ENCODE data around the gene NFATC1.

Gene NFATC1

DNA sequence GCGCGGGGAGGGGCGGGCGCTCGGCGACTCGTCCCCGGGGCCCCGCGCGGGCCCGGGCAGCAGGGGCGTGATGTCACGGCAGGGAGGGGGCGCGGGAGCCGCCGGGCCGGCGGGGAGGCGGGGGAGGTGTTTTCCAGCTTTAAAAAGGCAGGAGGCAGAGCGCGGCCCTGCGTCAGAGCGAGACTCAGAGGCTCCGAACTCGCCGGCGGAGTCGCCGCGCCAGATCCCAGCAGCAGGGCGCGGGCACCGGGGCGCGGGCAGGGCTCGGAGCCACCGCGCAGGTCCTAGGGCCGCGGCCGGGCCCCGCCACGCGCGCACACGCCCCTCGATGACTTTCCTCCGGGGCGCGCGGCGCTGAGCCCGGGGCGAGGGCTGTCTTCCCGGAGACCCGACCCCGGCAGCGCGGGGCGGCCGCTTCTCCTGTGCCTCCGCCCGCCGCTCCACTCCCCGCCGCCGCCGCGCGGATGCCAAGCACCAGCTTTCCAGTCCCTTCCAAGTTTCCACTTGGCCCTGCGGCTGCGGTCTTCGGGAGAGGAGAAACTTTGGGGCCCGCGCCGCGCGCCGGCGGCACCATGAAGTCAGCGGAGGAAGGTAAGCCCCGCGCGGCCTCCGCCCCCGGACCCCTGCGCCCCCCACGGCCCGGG is at the start of gene NFATC1:
TSS of gene NFATC1 (plus strand) at position 170 of the 644 bp plus-strand sequence. CDS start at position 465, 295 bp downstream.
- in situ Hi-C loops (cut with MboI; ENCODE audit: low sequenced_read_pairs), result no loop called here

DNA sequence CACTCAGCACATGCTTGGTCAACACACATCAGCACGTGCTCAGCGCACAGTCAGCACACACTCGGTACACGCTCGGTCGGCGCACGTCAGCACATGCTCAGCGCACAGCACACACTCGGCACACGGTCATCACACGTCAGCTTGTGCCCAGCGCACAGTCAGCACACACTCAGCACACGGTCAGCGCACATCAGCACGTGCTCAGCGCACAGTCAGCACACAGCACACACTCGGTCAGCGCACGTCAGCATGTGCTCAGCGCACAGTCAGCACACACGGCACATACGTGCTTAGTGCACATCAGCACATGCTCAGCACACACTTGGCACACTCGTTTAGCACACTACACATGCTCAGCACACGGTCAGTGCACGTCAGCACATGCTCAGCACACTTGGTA is 49.7 kb upstream of the NFATC1 start:
- in situ Hi-C loops (cut with MboI; ENCODE audit: low sequenced_read_pairs), result no loop called here

DNA sequence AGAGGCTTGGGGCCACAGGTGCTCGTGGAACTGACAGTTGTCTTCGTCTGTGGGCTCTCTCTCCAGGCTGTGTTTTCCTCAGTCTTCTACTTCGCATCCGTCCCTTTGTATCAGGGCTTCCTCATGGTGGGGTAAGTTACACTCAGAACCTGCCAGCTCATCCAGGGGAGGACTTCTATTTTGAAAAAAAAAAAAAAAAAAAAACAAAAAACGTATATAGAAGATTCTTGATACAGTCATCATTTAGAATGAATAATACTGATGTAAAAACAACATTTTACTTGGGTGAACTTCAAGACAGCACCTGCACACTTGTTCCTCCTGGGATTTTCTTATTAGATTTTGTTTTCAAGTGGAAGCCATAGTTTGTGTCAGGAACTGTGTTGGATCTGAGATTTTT is 47.7 kb upstream of the NFATC1 start:
- in situ Hi-C loops (cut with MboI; ENCODE audit: low sequenced_read_pairs), result no loop called here

DNA sequence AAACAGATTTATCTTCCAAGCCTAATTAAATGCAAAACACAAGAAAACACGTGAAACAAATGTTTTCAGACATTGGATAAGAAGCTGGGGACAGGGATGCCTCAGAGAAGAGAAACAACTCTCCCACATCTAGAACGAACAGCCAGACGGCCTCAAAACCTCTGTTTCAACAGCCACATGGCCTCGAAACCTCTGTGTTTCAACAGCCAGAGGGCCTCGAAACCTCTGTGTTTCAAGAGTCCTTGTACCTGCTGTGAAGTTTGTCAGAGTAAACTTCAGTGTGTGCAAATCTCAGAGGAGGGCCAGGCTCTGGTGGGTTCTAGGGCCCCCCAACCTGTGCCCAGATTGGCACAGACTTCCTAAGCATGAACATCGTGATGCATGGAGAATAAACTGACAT is 43.3 kb upstream of the NFATC1 start:
- in situ Hi-C loops (cut with MboI; ENCODE audit: low sequenced_read_pairs), result no loop called here

DNA sequence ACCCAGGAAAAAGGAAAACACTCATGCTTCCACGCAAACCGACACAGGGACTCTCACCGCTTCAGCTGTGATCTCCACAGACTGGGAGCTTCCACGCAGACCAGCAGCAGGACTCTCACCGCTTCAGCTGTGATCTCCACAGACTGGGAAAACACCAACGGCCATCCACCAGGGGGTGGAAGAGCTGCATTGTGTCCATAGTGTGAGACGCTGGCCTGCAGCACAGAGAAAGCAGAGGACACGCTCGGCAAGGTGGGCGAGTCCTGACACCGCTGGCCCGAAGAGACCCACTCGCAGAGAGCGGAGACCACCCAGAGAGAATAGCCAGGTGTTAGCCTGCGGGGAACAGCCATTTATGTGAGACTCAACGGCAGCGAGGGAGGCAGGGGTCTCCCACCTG is 42.5 kb upstream of the NFATC1 start:
- in situ Hi-C loops (cut with MboI; ENCODE audit: low sequenced_read_pairs), result no loop called here

DNA sequence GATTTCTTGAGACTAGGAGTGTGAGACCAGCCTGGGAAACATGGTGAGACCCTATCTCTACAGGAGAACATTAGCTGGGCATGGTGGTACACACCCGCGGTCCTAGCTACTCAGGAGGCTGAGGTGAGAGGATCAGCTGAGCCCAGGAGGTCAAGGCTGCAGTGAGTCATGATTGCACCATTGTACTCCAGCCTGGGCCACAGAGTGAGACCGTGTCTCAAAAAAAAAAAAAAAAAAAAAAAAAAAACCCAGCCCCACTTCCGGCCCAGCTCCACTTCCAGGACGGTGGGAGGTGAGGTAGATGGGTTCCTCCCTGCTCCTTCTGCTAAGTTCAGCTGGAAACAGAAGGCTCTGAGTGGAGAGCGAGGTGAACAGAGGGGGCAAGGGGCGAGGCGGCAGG is 41.4 kb upstream of the NFATC1 start:
- in situ Hi-C loops (cut with MboI; ENCODE audit: low sequenced_read_pairs), result no loop called here

DNA sequence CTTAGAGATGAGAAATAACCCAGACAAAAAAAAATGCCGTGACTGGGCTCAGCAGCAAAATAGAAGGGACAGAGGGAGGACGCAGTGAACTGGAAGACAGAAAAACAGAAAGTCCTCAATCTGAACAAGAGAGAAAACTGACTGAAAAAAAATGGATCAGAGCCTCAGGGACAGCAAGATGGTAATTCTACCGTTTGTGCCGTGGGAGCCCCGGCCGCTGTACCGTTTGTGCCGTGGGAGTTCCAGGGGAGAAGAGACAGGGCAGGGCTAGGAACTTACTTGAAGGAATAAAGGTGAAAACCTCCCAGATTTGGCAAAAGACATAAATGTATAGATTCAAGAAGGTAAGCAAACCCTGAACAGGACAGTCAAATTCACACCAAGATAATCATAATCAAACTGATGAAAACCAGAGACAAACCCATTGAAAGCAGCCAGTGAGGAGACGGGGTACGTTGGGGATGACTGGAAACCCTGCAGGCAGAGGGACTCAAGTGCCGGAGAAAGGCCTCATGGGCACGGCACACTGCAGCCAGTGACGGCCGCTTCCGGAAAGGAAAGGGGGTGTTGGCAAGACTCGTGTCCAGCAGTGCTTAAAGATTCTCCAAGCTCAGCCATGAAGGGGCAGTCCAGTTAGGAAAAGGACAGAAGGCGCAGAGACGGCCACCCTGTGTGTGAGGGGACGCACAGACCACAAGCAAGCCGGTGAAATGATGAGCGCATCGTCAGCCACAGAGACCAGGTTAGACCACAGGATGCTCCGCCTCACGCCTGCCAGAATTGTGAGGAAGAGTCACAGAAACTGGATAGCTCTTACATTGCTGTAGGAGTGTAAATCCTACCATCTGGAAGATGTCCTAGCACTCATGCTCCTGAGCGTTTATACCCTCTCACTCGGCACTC is 40.0 kb upstream of the NFATC1 start:
- in situ Hi-C loops (cut with MboI; ENCODE audit: low sequenced_read_pairs), result no loop called here

DNA sequence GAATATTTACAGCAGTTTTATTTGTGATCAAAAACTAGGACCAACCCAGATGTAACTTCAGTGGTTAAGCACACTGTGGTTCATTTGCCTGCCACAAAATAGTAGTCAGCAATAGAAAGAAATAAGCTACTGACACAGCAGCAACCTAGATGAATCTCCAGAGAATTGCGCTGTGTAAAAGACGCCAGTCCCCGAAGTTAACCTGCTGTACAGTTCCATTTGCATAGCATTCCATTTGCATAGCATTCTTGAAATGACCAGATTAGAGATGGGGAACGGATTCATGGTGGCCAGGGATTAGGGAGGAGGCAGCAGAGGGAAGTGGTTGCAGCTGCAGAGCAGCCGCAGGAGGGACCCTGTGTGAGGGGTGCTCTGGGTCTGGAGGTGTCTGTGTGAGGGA is 39.3 kb upstream of the NFATC1 start:
- in situ Hi-C loops (cut with MboI; ENCODE audit: low sequenced_read_pairs), result no loop called here

DNA sequence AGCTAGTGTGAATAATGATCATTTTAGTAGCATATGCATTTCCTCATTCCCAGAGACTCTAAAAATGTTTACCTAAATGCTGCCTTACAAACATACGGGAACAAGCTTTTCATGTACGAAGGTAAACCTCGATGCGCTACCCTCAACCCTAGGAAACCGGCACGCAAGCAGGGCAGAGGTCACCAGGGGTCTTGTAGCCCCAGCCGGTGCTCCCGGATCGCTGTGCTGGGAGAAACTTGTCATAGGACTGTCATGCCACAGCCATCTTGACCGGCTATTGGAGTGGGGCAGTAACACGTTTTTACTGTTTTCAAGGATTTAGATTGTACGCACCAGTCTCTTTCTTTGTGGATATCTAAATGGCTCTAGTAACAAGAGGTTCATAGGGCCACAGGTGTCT is 34.8 kb upstream of the NFATC1 start:
- in situ Hi-C loops (cut with MboI; ENCODE audit: low sequenced_read_pairs), result no loop called here

DNA sequence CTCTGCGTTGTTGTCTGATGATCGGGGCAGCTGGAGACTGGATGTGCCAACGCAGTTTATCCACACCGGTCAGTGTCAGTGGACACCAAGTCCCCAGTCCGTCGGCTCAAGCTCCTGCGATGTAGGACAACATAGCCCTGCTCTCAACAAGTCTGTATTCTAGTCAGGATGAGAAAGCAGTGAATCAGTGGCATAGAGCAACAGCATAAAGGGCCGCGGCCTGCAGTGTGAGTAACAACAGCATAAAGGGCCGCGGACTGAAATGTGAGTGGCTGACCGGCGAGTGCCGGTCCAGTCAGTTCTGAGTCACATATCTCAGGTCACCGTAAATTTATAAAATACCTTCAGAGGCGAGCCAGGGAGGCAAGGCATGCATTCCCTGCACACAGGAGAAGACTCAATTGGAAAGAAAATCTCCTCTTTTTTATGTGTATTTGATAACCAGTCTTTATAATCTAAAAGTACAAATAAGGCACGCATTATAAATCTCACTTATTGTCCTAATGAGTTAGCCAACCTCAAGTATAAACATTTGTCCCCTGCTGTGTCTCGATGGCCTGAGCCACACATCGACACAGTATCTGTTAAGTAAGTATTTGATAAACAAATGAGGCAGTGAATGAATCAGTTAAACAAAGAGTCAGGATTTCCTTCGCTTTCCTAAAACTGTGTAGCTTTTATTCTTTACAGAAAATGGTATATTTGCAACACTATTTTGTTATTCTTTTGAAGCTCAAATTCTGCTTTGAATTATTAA is 33.8 kb upstream of the NFATC1 start:
- in situ Hi-C loops (cut with MboI; ENCODE audit: low sequenced_read_pairs), result no loop called here

DNA sequence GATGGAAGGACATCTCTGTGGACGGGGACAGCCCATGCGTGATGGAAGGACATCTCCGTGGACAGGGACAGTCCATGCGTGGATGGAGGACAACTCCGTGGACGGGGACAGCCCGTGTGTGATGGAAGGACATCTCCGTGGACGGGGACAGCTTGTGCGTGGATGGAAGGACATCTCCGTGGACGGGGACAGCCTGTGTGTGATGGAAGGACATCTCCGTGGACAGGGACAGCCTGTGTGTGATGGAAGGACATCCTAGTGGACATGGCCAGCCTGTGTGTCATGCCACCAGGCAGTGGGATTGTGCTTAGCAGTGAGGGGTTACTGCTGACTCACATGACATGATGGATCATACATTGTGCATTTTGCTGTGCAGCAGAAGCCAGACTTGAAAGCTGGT is 30.0 kb upstream of the NFATC1 start:
- in situ Hi-C loops (cut with MboI; ENCODE audit: low sequenced_read_pairs), result no loop called here

DNA sequence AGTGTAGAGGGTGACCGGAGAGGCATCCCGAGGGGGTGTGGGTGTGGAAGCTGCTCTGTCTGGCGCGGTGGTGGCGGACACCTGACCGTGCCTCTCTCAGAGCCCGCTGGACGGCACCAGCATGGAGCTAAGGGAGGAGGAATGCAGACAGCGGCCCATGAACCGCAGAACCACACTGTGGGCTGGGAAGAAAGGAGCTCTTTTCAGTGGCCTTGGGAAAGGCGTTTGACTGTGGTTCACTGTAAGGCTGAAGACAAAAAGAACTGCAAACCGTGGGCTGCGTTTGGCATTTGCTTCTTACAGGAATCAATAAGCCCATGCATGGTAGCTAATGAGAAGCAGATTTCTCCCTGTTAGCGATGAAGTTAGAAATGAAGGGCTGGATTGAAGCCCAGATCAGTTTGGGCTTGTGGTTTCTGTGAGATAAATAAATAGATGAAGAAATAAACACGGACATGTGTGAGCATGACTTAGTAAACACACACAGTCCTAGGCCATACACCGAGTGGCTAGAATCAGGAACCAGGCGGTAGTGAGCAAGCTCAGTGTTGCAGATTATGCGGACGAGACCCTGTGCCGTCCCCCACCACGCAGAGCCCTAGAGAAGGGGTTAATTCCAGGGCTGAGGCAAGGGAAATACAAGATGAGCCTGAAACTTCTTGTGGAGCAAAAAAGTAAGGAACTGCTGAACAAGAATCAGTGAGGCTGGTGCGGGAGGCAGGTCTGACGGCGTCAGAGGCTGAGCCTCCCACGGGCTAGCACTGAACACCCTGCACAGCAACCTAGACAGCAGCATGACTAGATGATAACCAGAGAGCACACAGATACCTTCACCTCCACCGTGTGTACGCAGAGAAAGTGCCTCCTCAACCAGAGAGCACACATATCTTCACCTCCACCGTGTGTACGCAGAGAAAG is 29.3 kb upstream of the NFATC1 start:
- in situ Hi-C loops (cut with MboI; ENCODE audit: low sequenced_read_pairs), result no loop called here

DNA sequence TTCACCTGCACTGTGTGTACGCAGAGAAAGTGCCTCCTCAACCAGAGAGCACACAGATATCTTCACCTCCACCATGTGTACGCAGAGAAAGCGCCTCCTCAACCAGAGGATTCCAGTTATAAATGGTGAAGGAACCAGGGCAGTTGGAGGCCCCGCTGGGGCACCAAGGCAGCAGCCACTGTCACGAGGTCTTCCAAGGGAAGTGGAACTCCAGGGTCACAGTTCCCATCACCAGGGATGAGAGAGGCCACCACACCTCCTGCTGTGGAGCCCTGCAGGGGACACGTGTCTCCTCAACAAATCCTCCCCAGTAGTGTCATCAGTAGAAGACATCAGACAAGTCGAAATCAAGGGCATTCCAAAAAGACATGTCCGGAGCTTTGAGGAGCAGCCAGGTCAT is 28.2 kb upstream of the NFATC1 start:
- in situ Hi-C loops (cut with MboI; ENCODE audit: low sequenced_read_pairs), result no loop called here

DNA sequence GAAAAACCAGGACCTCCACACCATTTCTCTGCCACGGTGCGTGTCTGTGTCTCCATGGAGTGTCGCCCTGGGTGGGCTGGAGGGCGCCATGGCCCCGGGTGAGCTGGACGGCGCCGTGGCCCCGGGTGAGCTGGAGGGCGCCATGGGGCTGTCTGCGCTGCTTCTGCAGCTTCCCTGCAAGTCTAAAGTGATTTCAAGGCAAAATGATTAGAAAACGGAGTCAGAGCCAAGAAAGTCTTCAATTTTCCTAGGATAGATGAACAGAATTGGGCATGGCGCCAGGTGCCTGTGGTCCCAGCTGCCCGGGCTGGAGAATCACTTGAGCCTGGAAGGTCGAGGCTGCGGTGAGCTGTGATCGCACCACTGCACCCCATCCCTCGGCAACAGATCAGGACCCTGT is 27.7 kb upstream of the NFATC1 start:
- in situ Hi-C loops (cut with MboI; ENCODE audit: low sequenced_read_pairs), result no loop called here

DNA sequence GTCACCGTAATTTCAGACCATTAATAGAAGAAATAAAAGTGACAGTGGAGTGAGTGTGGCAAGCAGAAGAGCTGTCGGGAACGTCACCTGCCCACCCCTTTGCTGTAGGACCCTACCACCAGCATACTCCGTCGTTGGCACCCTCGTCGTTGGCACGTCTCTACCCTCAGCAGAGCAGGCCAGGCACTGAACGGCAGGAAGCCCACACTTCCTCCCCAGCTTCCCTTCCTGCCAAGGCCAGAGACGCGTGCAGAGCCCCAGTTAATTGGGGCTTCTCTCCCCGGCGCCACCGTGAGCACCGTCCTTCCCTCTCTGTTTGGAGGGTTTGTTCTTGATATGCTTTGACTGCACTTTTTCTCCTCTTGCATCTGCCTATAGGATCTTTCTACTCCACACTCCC is 27.0 kb upstream of the NFATC1 start:
- in situ Hi-C loops (cut with MboI; ENCODE audit: low sequenced_read_pairs), result no loop called here

DNA sequence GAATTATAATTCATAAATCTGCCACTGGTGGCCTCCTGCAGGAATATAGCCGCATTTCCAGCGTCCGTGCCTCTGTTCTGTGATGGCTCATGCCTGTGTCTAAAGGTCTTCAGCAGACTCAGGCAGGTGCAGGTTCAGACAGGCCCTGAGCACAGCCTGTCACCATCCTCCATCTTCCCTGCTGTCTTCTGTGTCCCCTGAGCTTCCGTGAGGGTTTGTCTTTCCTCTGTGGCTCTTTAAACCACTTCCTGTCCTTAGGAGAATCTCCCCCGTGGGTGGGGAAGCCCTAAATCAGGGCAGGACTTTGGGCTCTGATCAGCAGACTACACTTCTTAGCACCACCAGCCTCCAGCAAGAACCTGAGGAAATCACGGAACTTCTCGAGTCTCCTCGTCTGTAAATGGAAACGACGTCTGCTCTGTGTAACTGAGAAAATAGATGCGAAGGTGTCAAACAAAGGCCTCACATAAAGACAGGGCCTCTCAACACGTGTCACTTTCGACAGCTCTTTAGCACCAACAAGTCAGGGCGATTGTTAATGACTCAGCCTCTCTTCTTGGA is 24.1 kb upstream of the NFATC1 start:
- in situ Hi-C loops (cut with MboI; ENCODE audit: low sequenced_read_pairs), result loop anchor here (10.0 kb wide), 2 partner anchors 273 to 783 kb away; no protein-coding TSS in a partner anchor

DNA sequence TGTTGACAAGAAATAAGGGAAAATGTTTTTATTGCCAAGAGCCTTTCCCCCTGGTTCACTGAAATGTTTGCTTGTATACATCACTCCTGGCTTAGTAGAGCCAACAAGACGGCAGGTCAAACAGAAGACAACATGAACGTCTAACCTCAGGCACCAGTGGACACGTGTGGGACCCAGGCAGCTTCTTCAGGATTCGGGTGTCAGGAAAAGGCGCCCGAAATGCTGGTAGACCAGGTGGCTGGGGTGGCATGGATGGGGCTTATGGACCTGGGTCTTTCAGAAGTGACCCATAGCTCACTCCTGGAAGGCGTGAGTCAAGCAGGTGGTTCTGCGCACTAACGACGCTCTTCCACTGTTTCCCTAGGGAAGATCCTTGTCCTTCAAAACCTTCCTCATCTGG is 23.3 kb upstream of the NFATC1 start:
- in situ Hi-C loops (cut with MboI; ENCODE audit: low sequenced_read_pairs), result loop anchor here (10.0 kb wide), 2 partner anchors 272 to 782 kb away; no protein-coding TSS in a partner anchor

DNA sequence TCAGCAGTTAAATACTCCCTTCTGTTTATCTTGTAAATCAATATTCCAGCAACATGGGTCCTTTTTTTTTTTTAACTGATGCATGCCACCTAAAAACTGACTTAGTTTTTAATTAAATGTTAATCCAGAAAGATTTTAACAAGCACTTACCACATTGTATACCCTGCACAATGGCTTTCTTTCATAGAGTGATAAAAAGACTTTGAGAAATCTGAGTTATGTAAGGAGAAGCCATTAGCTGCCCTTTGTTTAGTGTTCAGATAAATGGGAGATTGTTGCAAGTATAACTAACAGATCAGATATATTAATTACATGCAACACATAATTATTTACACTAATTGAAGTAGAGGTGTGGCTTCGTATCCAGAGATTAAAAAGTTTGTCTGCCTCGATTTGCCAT is 22.7 kb upstream of the NFATC1 start:
- in situ Hi-C loops (cut with MboI; ENCODE audit: low sequenced_read_pairs), result loop anchor here (10.0 kb wide), 2 partner anchors 272 to 782 kb away; no protein-coding TSS in a partner anchor

DNA sequence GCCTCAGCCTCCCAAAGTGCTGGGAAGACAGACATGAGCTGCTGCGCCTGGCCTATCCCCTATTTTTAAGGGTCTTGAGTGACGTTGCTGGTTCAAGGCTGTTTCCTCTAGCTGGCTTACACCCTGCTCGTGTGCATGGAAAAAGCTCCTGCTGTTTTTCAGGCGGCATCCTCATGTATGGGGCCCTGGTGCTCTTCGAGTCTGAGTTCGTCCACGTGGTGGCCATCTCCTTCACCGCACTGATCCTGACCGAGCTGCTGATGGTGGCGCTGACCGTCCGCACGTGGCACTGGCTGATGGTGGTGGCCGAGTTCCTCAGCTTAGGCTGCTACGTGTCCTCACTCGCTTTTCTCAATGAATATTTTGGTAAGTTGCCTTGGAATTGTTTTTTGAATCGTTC is 22.0 kb upstream of the NFATC1 start:
- in situ Hi-C loops (cut with MboI; ENCODE audit: low sequenced_read_pairs), result loop anchor here (10.0 kb wide), 2 partner anchors 271 to 781 kb away; no protein-coding TSS in a partner anchor
